K562 (cell line): ENCODE results near the gene HHATL. TPM values are rescaled to one million over a fixed set of nuclear protein-coding genes. Genes with fewer than 3 reads are reported as not detected.

Experiments
- ATAC-seq: fragments of 200-7000 bp; cut with Tn5 transposase; 3 replicates; pipeline ENCODE4 v1.9.1; 2020; ENCODE audit warnings: moderate library complexity
- BruUV-seq: library from RNA; stranded (reverse); fragments of 400-500 nt; replicated peaks from 2 replicates; lab custom pipeline; 2021; lab: Mats Ljungman, UMichigan
- CTCF ChIA-PET: fragments of 300-600 bp; formaldehyde crosslinking; extraction: SDS; loops from one replicate; lab custom pipeline; 2021; ENCODE audit warnings: low intra/inter-chr PET ratio; lab: Yijun Ruan, JAX
- POLR2A ChIA-PET: fragments of 300-600, 350-650 bp; sonication (Branson Sonifier 250); formaldehyde crosslinking; extraction: SDS; loops from one replicate; lab custom pipeline; 2021; ENCODE audit warnings: antibody characterized with exemption, inconsistent platforms; lab: Yijun Ruan, JAX
- DNase-seq, 4 experiments: peaks; one replicate each; pipeline versions ENCODE4 v3.0.0 to v3.0.0-alpha.2; 2011 to 2018; ENCODE audit warnings: low spot score in 3 of 4, mixed read lengths in 3 of 4; ENCODE audit errors: extremely low read depth in 1 of 4
- FAIRE-seq: peaks from 2 replicates; lab custom pipeline; 2011; peaks lifted over from hg19 to GRCh38; lab: Jason Lieb, UNC
- H2AFZ ChIP-seq: 2 replicates; pipeline ENCODE4 v1.6.0; 2011; ENCODE audit warnings: low read depth, low read length, control low read depth, inconsistent platforms
- H3K27ac ChIP-seq: fragments of 200-600 bp; 3 replicates; pipeline ENCODE4 v1.8.0; 2011; ENCODE audit warnings: low read depth, mild to moderate bottlenecking, control low read depth, inconsistent platforms, low read length, moderate library complexity, mixed read lengths; ENCODE audit errors: extremely low read depth
- H3K27me3 ChIP-seq, 2 experiments: fragments of 300-600 bp in 1 of 2; 2 replicates in 1 of 2; 3 replicates in 1 of 2; pipeline versions ENCODE4 v1.6.0 to v1.8.0; 2011; ENCODE audit warnings: inconsistent platforms in 2 of 2, low read length in 2 of 2, mild to moderate bottlenecking in 1 of 2, mixed read lengths in 1 of 2, moderate library complexity in 1 of 2; ENCODE audit not compliant: control insufficient read depth in 2 of 2, insufficient read depth in 2 of 2
- H3K36me3 ChIP-seq: fragments of 300-600 bp; 3 replicates; pipeline ENCODE4 v1.8.0; 2011; ENCODE audit warnings: mild to moderate bottlenecking, low read length, inconsistent platforms; ENCODE audit not compliant: control insufficient read depth, insufficient read depth
- H3K4me1 ChIP-seq, 2 experiments: fragments of 200-600 bp in 1 of 2; replicated peaks in 1 of 2; 2 replicates in 1 of 2; 3 replicates in 1 of 2; pipeline versions ENCODE4 v1.5.1 to v1.8.0; 2011; ENCODE audit warnings: inconsistent platforms in 2 of 2, low read length in 2 of 2, mild to moderate bottlenecking in 1 of 2, mixed read lengths in 1 of 2, moderate library complexity in 1 of 2; ENCODE audit not compliant: control insufficient read depth in 2 of 2, insufficient read depth in 2 of 2
- H3K4me2 ChIP-seq: 2 replicates; pipeline ENCODE4 v1.6.1; 2011; ENCODE audit warnings: low read length, control low read depth, inconsistent platforms, mixed read lengths; ENCODE audit not compliant: insufficient read depth
- H3K4me3 ChIP-seq: fragments of 200-600 bp; sonication (generic), shearing (Covaris generic); 2 replicates; pipeline ENCODE4 v1.5.1; 2016; ENCODE audit warnings: control low read depth, inconsistent platforms
- H3K79me2 ChIP-seq: fragments of 200-600 bp; 3 replicates; pipeline ENCODE4 v1.8.0; 2011; ENCODE audit warnings: low read length, inconsistent platforms; ENCODE audit not compliant: control insufficient read depth, insufficient read depth
- H3K9ac ChIP-seq, 2 experiments: 2 replicates each; pipeline versions ENCODE4 v1.6.0 to v1.6.1; 2011; ENCODE audit warnings: low read depth in 2 of 2, low read length in 2 of 2, control low read depth in 1 of 2, inconsistent platforms in 1 of 2, mild to moderate bottlenecking in 1 of 2, mixed read lengths in 1 of 2; ENCODE audit not compliant: insufficient read depth in 1 of 2
- H3K9me1 ChIP-seq: one replicate; pipeline ENCODE4 v1.6.0; 2011; ENCODE audit warnings: inconsistent platforms, mild to moderate bottlenecking, low read length, moderate library complexity; ENCODE audit not compliant: control insufficient read depth, insufficient read depth
- H3K9me3 ChIP-seq: replicated peaks from 2 replicates; pipeline ENCODE4 v1.5.1; 2011; ENCODE audit warnings: low read depth, low read length, inconsistent platforms; ENCODE audit not compliant: control insufficient read depth, insufficient read depth
- H4K20me1 ChIP-seq: replicated peaks from 2 replicates; pipeline ENCODE4 v1.6.1; 2011; ENCODE audit warnings: low read length, inconsistent platforms, mixed read lengths; ENCODE audit not compliant: control insufficient read depth, insufficient read depth
- COPS2 ChIP-seq: fragments of 450-650 bp; conservative IDR thresholded peaks from 2 replicates; pipeline ENCODE4 v1.6.1; 2016; ENCODE audit warnings: mild to moderate bottlenecking, moderate library complexity
- CXXC5 ChIP-seq: fragments of 250-450 bp; sonication (Bioruptor Pico); IDR thresholded peaks from 2 replicates; pipeline ENCODE4 v1.8.0; 2022; ENCODE audit warnings: inconsistent platforms, mild to moderate bottlenecking, moderate library complexity
- PCBP1 ChIP-seq: fragments of 200-400 bp; formaldehyde crosslinking; IDR thresholded peaks from 2 replicates; pipeline ENCODE4 v1.6.1; 2018; ENCODE audit warnings: mild to moderate bottlenecking, low read depth, low read length; ENCODE audit not compliant: poor library complexity, severe bottlenecking
- POLR3A ChIP-seq: IDR thresholded peaks from 2 replicates; pipeline ENCODE4 v1.6.1; 2011; ENCODE audit warnings: borderline replicate concordance, mild to moderate bottlenecking, moderate library complexity; ENCODE audit not compliant: insufficient read length, insufficient read depth; ENCODE audit errors: extremely low read depth
- PPARD ChIP-seq: fragments of 250-450 bp; sonication (Bioruptor Pico); IDR thresholded peaks from 2 replicates; pipeline ENCODE4 v1.8.0; 2022; ENCODE audit warnings: inconsistent platforms, mild to moderate bottlenecking, moderate library complexity
- RCOR1 ChIP-seq, 2 experiments: IDR thresholded peaks; 2 replicates each; pipeline ENCODE4 v1.6.1; 2012; ENCODE audit warnings: low read depth in 2 of 2, low read length in 2 of 2, borderline replicate concordance in 1 of 2, improper control_type of control experiment in 1 of 2
- SMARCA4 ChIP-seq: fragments of 450-650 bp; IDR thresholded peaks from 2 replicates; pipeline ENCODE4 v1.6.1; 2016
- SRF ChIP-seq, 2 experiments: fragments of 250-450, 450-650 bp in 1 of 2; sonication (Bioruptor Pico) in 1 of 2; sonication (generic) in 1 of 2; formaldehyde crosslinking; IDR thresholded peaks; 2 replicates each; pipeline versions ENCODE4 v1.5.0 to v1.5.1; 2020 to 2022; ENCODE audit warnings: mild to moderate bottlenecking in 1 of 2, missing genetic modification reagents in 1 of 2
- ZNF696 ChIP-seq: fragments of 250-450 bp; sonication (Bioruptor Pico); conservative IDR thresholded peaks from 2 replicates; pipeline ENCODE4 v1.4.0; 2020; ENCODE audit warnings: mild to moderate bottlenecking, moderate library complexity
- ZNF77 ChIP-seq: fragments of 250-450 bp; sonication (Bioruptor Pico); IDR thresholded peaks from 2 replicates; pipeline ENCODE4 v1.5.0; 2020
- WGBS: fragments of 100-300 bp; shearing (Covaris generic); methylation state at CpG from one replicate; pipeline ENCODE4 v1.1.6; 2016; ENCODE audit warnings: low coverage, mixed read lengths; ENCODE audit not compliant: insufficient coverage; ENCODE audit errors: missing lambda C conversion rate; 5-methylcytosine and 5-hydroxymethylcytosine counted together
- in situ Hi-C: fragments of 300-500 bp; cut with MboI; formaldehyde crosslinking; loops from 4 replicates; pipeline ENCODE4 v1.15.0; 2018; ENCODE audit warnings: inconsistent platforms, mixed read lengths
- intact Hi-C: fragments of 100-400 bp; cut with micrococcal nuclease; formaldehyde crosslinking; loops from 2 replicates; pipeline ENCODE4 v1.14.2; 2022
- polyA plus RNA-seq, 8 experiments: library from polyadenylated mRNA; depleted of rRNA in 4 of 8; stranded (reverse) in 5 of 8; unstranded in 3 of 8; fragments of >200 nt; fragmentation: Nextera tagmentation in 2 of 8; fragmentation: Illumina TruSeq in 1 of 8; extraction: Ambion mirVana in 2 of 8; extraction: Trizol in 1 of 8; gene quantifications; 2 replicates each; pipeline versions ENCODE4 v1.2.1 to v1.2.3, GENCODE V29; 2011 to 2014; ENCODE audit warnings: inconsistent platforms in 1 of 8, missing spikeins in 1 of 8
- total RNA-seq, 7 experiments: library from RNA; depleted of rRNA in 6 of 7; stranded (reverse); fragments of >200 nt in 6 of 7; fragmentation: Illumina TruSeq in 2 of 7; extraction: Trizol in 2 of 7; gene quantifications; 2 replicates each; pipeline versions ENCODE4 v1.2.1 to v1.2.3, GENCODE V29; 2011 to 2021; ENCODE audit warnings: low replicate concordance in 1 of 7
- TF ChIP-seq, protein P1 (sequence below), 2 experiments: fragments of 450-650 bp; conservative IDR thresholded peaks; 2 replicates each; pipeline ENCODE4 v1.6.1; 2017; ENCODE audit warnings: mild to moderate bottlenecking in 2 of 2, moderate library complexity in 2 of 2
- TF ChIP-seq, protein P2 (sequence below): fragments of 450-650 bp; conservative IDR thresholded peaks from 2 replicates; pipeline ENCODE4 v1.6.1; 2016; ENCODE audit warnings: missing genetic modification characterization, low read depth, mild to moderate bottlenecking, missing compliant biosample characterization, moderate library complexity
- TF ChIP-seq, protein P3 (sequence below): fragments of 450-650 bp; formaldehyde crosslinking; IDR thresholded peaks from 2 replicates; pipeline ENCODE4 v1.4.0; 2020; ENCODE audit warnings: mild to moderate bottlenecking, mixed read lengths
- TF ChIP-seq, protein P4 (sequence below): sonication (generic); formaldehyde crosslinking; IDR thresholded peaks from 2 replicates; pipeline ENCODE4 v1.8.1; 2023; ENCODE audit warnings: mild to moderate bottlenecking, missing genetic modification reagents

The HHATL gene
- total and polyA plus RNA-seq, 9 of the 15 experiments (the other 6 are each of a cell fraction or from before 2014, with no cell fraction given), result not detected

DNA sequence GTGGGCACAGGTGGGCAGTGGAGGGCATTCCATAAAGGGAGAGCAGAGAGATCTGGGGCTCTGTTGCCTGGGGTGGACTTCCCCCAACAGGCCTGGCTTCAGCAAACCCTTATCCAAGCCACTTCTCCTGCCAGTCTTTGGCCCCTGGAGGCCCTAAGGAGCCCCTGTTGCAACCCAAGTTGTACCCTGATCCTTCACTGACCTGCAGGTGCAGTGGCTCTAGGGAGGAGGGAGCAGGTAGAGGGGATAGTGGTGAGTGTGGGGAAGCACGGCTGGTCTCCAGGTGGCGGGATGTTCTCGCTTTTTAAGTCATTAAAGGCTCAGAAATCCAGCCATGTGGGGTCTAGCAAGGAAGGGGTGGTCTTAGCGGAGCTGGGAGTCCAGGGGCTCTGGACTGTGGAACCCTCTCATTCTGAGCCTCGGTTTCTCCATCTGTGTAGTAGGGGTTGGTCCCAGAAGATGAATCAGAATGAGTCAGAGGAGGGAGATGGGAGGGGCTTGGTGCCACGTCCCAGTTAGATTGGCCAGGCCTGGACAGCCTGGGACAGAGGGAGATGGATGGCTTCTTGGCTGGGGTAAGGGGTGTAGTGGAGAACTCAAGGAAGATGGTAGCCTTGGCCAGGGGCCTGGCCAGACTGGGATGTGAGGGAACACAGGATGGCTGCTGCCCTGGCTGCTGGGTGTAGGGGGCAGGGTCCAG lies 46.5 kb downstream of the HHATL start:
- peaks cover 16 to 58% of the 10 kb centered on the region in 2 experiments for H3K4me1 ChIP-seq
- ATAC-seq (no peak), FAIRE-seq (peak; percentile 42), DNase-seq (peak in 3 of 4 experiments; percentile 34 to 52 (median 45))
- H3K27ac ChIP-seq, result no peak overlapping the region
- no peaks in the 10 kb centered on the region for H3K9me3 ChIP-seq
- H4K20me1 ChIP-seq, result no peaks in the 10 kb centered on the region; the same call in 1 of the 2 replicates
- peaks cover 4% of the 10 kb centered on the region for H3K9me1 ChIP-seq
- H2AFZ ChIP-seq, result no peak overlapping the region
- BruUV-seq, result no TSS peak
- H3K9ac ChIP-seq, result peak overlapping the region in 1 of 2 experiments; percentile 94; a peak in 2 of 4 replicates
- ChIA-PET CTCF (no interaction called here), POLR2A (interaction anchor here (0.6 to 0.7 kb wide), 2 partner anchors 16 to 124 kb away, joined by 3 read pairs; no protein-coding TSS in a partner anchor)
- in situ Hi-C loops (no loop called here), intact Hi-C loops (no loop called here)
- no peak overlapping the region for H3K4me3 ChIP-seq
- peaks cover 5% of the 10 kb centered on the region; the same call in 1 of the 3 replicates for H3K36me3 ChIP-seq
- no peak overlapping the region for H3K4me2 ChIP-seq
- no peaks in the 10 kb centered on the region for H3K27me3 ChIP-seq
- H3K79me2 ChIP-seq, result no peaks in the 10 kb centered on the region
- 63% methylated on average over 6 of the region's 6 CpGs for WGBS
- TF ChIP-seq RCOR1 (IDR thresholded peaks at IDR 0.05; ENCODE audit: borderline replicate concordance in 1 of 2, low read depth in 2 of 2, low read length in 2 of 2), result no peak
- no peak for TF ChIP-seq PCBP1
- no peak for TF ChIP-seq CXXC5 (CRISPR knock-in tag)
- TF ChIP-seq ZNF77, result no peak
- no peak for TF ChIP-seq COPS2
- TF ChIP-seq, protein P1, sequence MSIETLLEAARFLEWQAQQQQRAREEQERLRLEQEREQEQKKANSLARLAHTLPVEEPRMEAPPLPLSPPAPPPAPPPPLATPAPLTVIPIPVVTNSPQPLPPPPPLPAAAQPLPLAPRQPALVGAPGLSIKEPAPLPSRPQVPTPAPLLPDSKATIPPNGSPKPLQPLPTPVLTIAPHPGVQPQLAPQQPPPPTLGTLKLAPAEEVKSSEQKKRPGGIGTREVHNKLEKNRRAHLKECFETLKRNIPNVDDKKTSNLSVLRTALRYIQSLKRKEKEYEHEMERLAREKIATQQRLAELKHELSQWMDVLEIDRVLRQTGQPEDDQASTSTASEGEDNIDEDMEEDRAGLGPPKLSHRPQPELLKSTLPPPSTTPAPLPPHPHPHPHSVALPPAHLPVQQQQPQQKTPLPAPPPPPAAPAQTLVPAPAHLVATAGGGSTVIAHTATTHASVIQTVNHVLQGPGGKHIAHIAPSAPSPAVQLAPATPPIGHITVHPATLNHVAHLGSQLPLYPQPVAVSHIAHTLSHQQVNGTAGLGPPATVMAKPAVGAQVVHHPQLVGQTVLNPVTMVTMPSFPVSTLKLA (conservative IDR thresholded peaks at IDR 0.05), result no peak
- TF ChIP-seq, protein P2, sequence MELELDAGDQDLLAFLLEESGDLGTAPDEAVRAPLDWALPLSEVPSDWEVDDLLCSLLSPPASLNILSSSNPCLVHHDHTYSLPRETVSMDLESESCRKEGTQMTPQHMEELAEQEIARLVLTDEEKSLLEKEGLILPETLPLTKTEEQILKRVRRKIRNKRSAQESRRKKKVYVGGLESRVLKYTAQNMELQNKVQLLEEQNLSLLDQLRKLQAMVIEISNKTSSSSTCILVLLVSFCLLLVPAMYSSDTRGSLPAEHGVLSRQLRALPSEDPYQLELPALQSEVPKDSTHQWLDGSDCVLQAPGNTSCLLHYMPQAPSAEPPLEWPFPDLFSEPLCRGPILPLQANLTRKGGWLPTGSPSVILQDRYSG (tag), result no peak
- no peak for TF ChIP-seq PPARD
- TF ChIP-seq SRF (CRISPR knock-in tag; IDR thresholded peaks at IDR 0.05), result no peak
- TF ChIP-seq ZNF696 (CRISPR knock-in tag), result no peak
- TF ChIP-seq, protein P3, sequence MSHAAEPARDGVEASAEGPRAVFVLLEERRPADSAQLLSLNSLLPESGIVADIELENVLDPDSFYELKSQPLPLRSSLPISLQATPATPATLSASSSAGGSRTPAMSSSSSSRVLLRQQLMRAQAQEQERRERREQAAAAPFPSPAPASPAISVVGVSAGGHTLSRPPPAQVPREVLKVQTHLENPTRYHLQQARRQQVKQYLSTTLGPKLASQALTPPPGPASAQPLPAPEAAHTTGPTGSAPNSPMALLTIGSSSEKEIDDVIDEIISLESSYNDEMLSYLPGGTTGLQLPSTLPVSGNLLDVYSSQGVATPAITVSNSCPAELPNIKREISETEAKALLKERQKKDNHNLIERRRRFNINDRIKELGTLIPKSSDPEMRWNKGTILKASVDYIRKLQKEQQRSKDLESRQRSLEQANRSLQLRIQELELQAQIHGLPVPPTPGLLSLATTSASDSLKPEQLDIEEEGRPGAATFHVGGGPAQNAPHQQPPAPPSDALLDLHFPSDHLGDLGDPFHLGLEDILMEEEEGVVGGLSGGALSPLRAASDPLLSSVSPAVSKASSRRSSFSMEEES (CRISPR knock-in tag), result no peak
- no peak for TF ChIP-seq POLR3A
- TF ChIP-seq SMARCA4, result 0 out of 2 replicates have a peak, but pooled peaks have one; percentile 22
- TF ChIP-seq, protein P4, sequence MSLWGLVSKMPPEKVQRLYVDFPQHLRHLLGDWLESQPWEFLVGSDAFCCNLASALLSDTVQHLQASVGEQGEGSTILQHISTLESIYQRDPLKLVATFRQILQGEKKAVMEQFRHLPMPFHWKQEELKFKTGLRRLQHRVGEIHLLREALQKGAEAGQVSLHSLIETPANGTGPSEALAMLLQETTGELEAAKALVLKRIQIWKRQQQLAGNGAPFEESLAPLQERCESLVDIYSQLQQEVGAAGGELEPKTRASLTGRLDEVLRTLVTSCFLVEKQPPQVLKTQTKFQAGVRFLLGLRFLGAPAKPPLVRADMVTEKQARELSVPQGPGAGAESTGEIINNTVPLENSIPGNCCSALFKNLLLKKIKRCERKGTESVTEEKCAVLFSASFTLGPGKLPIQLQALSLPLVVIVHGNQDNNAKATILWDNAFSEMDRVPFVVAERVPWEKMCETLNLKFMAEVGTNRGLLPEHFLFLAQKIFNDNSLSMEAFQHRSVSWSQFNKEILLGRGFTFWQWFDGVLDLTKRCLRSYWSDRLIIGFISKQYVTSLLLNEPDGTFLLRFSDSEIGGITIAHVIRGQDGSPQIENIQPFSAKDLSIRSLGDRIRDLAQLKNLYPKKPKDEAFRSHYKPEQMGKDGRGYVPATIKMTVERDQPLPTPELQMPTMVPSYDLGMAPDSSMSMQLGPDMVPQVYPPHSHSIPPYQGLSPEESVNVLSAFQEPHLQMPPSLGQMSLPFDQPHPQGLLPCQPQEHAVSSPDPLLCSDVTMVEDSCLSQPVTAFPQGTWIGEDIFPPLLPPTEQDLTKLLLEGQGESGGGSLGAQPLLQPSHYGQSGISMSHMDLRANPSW, result no peak
